GM18507 (cell line): Measurements from ENCODE around the gene TMEM184C.
A peak's percentile ranks its signal among the peaks of the same experiment; 100 is the strongest.

Source experiments
- DNase-seq: peaks from one replicate; pipeline ENCODE4 v3.0.0; 2011; ENCODE audit warnings: low read depth; ENCODE audit not compliant: insufficient read length; ENCODE audit errors: extremely low spot score
- FAIRE-seq: peaks from 2 replicates; lab custom pipeline; 2011; peaks lifted over from hg19 to GRCh38; lab: Jason Lieb, UNC

TMEM184C gene

GRCh38 chr4:147596981-147597380 lies 20.2 kb upstream of the TMEM184C start:
- DNase-seq (no peak), FAIRE-seq (no peak)

GRCh38 chr4:147597561-147597960 lies 19.6 kb upstream of the TMEM184C start:
- no peak for DNase-seq
- no peak for FAIRE-seq

- FAIRE-seq: no peak
- no peak for DNase-seq
These were observed 18.0 kb upstream of the TMEM184C start for GRCh38 chr4:147599206-147599605.

DNA sequence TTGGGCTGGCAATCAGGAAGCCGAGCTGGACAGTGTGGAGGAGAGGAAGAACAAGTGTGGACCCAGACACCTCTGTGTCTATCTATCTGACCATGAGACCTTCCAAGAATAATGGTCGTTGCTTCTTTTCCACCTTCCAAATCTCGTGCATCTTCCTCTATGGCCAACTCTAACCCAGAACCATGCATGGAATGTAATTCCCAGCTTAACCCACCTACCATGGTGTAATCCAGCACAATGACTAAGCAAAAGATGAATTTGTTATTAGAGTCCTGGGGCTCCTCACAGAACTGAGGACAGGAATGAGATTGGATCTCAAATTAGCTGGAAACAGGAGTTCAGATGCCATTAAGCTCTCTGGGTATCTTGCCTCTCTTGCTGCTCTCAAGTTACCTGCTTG lies 17.4 kb upstream of the TMEM184C start:
- FAIRE-seq: no peak
- no peak for DNase-seq

- no peak for DNase-seq
- FAIRE-seq: no peak
These were observed 11.7 kb upstream of the TMEM184C start for GRCh38 chr4:147605499-147605898.

- DNase-seq (no peak), FAIRE-seq (no peak)
These were observed 9.7 kb upstream of the TMEM184C start for GRCh38 chr4:147607471-147607870.

DNA sequence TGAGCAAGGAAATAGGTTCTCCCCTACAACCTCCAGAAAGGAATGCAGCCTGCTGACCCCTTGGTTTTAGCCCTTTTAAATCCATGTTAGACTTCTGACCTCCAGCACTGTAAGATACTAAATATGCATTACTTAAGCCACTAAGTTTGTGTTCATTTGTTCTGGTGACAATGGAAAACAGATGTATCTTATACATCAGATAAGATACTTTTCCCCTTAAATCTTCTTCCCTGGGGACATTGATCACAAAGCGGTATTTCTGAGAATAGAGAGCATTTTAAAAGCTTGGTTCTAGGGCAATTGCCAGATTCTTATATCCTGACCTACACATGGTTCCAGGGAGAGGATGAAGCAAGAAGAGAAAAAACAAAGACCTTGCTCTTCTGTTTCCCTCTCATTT lies 6.5 kb upstream of the TMEM184C start:
- DNase-seq (no peak), FAIRE-seq (no peak)

DNA sequence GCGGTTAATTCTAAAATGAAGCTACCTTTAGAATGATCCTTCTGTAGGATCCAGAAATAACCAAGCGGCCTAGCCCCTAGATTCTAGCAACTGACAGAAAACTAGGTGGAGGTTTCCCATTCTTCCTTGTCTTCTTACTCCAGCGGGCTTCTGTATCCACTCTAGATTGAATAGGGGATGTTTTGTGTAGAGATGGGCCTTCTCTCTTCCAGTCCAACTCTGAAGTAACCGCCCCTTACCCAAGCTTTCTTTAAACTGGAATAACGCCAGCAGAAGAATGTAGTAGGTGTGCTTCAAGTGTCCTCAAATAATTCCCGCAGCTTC lies 386 bp upstream of the TMEM184C start:
- DNase-seq (no peak), FAIRE-seq (no peak)

GRCh38 chr4:147617841-147618691 lies 869 bp downstream of the TMEM184C start:
- FAIRE-seq (no peak), DNase-seq (no peak)

DNA sequence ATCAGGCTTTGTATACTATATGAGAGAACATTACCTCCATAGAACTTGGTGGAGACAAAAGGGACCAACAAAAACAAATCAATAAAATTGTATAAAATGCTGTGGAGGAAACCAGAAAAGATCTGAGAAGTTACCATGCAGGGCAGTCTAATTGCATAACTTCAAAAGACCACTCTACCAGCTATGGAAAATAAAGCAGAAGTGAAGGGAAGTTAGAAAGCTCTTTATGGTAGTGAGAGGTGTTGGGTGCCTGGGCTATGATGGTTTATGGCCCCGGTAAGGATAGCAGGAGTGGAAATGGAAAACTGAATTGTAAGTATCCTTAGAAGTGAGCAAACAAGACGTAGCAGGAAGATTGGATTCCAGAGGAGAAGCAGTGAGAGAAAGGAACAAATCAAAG lies 3.1 kb downstream of the TMEM184C start:
- no peak for DNase-seq
- FAIRE-seq: no peak

- DNase-seq: no peak
- FAIRE-seq: no peak
These were observed 8.5 kb downstream of the TMEM184C start for GRCh38 chr4:147625733-147626132.

DNA sequence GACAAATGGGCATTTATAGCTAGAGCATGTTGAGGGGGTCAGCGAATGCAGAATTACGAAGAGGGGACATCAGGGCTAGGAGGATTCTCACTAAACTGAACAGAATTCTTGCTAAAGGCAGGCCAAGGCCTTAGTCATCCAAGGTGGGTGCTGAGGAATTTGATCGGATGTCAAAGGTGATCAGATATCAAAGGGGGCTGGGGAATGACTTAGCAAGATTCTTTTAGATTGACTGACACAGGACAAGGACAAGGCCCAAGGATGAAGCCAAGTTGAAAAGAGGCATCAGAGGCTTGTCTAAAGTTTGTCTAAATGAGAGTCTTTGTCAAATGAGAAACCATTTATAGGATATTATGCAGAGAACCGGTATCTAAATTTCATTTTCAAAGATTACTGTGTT lies 9.7 kb downstream of the TMEM184C start:
- FAIRE-seq (no peak), DNase-seq (no peak)

- FAIRE-seq (no peak), DNase-seq (no peak)
These were observed 11.2 kb downstream of the TMEM184C start for GRCh38 chr4:147628415-147628814.

DNA sequence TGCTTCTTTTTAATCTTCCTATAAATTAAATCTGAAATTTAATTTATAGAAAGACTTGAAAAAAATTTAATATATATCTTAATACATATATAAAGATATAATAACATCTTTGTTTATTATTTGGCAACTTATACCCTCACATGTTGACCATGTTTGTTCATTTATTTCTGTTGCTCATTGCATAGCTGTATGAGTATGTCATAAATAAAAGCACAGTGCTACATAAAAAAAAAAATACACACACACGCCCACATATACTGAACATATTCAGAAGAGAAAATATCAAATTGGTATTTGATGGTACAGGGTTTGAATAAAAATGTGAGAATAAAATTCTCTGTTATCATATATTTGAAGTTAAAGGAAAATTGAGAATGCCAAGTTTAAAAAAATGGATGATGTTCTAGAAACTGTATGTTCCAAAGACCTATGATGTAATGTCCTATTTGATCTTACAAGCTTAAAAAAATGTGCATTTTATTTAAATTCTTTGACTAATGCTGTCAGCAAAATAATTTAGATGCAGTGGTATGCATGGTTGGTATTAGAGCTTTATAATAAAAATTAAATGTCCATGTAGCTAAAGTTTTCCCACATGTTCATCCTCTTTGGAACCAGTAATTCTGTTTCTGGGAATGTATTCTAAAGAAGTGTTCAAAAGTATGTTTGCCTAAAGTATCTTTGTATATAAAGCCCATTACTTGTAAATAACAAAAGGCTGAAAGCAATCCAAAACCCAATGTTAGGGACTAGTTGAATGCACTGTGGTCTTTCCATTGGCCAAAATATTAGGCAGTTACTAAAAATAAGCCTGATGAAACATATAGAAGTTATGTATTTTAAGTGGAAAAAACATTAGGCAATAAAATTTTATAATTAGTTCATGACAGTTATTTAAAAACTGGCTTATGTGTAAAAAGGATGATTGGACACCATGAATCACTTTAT lies 12.9 kb downstream of the TMEM184C start:
- DNase-seq (no peak), FAIRE-seq (peak; percentile 18)

- no peak for FAIRE-seq
- no peak for DNase-seq
These were observed 15.9 kb downstream of the TMEM184C start for GRCh38 chr4:147633113-147633512.

GRCh38 chr4:147633643-147634042 lies 16.4 kb downstream of the TMEM184C start:
- no peak for FAIRE-seq

GRCh38 chr4:147635348-147635747 lies 18.2 kb downstream of the TMEM184C start:
- FAIRE-seq (peak; percentile 33), DNase-seq (no peak)

More at GRCh38 chr4:147633643-147634042, 16.4 kb downstream of the TMEM184C start:
- DNase-seq: no peak

DNA sequence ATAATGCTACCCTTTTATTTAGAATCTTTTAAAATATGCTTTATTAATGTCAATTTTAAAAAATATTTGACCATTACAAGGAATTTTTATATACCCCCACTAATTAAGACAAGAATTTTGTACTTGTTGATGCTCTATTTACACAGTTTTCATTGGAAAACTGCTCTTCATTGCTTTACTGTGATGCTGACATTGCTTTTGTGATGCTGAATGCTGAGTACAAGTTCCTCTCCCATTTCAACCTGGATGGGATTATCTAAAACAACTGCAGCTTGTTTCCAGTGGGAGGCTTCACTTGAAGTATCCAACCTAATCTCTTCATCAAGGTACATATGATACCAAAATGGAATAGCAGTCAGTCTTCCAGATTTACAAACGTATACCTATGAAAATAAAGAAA lies 21.2 kb downstream of the TMEM184C start:
- FAIRE-seq (no peak), DNase-seq (no peak)

GRCh38 chr4:147638942-147639341 lies 21.7 kb downstream of the TMEM184C start:
- FAIRE-seq (peak; percentile 55), DNase-seq (no peak)

- FAIRE-seq: no peak
- no peak for DNase-seq
These were observed 22.2 kb downstream of the TMEM184C start for GRCh38 chr4:147639388-147639787.

GRCh38 chr4:147640331-147640730 lies 23.1 kb downstream of the TMEM184C start:
- no peak for FAIRE-seq
- no peak for DNase-seq
